Measurements from ENCODE around the gene SYT1. TPM values are rescaled to one million over a fixed set of nuclear protein-coding genes. Genes with fewer than 3 reads are reported as not detected.

The SYT1 gene
- total and polyA plus RNA-seq, 11 donors = 0.08 to 0.86 (median 0.16) TPM; not detected in 6

DNA sequence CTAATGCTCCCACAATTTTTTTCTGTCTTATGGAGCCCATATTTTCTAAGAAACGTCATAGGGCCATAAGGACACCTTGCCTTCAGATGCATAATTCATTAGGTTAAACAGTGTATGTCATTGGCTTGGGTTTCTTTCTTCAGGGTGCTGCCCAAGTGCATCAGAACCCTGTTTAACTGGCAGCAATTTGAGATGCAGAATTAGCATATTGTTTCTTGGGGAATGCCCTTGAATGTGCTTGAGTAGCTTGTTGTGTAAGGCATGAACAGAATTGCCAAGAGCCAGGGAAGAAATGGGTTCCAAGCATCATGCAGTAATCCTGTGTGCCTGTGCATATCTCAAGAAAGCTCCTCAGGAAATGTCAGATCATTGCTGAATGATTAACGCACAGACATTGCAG lies 277.2 kb downstream of the SYT1 start:
- H3K9me3 ChIP-seq = no peaks in the 10 kb centered on the region
- WGBS, 4 donors = 71 to 83% (median 77%) methylated on average over 2 of the region's 2 CpGs
- no peaks in the 10 kb centered on the region for H3K36me3 ChIP-seq
- no peak for DNase-seq
- ATAC-seq = no peak
- H3K4me1 ChIP-seq = no peaks in the 10 kb centered on the region
- no peak overlapping the region for H3K4me3 ChIP-seq
- no peak overlapping the region for H3K27ac ChIP-seq
- no peaks in the 10 kb centered on the region for H3K27me3 ChIP-seq
- TF ChIP-seq, protein P1, sequence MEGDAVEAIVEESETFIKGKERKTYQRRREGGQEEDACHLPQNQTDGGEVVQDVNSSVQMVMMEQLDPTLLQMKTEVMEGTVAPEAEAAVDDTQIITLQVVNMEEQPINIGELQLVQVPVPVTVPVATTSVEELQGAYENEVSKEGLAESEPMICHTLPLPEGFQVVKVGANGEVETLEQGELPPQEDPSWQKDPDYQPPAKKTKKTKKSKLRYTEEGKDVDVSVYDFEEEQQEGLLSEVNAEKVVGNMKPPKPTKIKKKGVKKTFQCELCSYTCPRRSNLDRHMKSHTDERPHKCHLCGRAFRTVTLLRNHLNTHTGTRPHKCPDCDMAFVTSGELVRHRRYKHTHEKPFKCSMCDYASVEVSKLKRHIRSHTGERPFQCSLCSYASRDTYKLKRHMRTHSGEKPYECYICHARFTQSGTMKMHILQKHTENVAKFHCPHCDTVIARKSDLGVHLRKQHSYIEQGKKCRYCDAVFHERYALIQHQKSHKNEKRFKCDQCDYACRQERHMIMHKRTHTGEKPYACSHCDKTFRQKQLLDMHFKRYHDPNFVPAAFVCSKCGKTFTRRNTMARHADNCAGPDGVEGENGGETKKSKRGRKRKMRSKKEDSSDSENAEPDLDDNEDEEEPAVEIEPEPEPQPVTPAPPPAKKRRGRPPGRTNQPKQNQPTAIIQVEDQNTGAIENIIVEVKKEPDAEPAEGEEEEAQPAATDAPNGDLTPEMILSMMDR (IDR thresholded peaks at IDR 0.05) = no peak
- no peak for TF ChIP-seq POLR2A (IDR thresholded peaks at IDR 0.05)
- intact Hi-C loops (cut with DNase I) = no loop called here

DNA sequence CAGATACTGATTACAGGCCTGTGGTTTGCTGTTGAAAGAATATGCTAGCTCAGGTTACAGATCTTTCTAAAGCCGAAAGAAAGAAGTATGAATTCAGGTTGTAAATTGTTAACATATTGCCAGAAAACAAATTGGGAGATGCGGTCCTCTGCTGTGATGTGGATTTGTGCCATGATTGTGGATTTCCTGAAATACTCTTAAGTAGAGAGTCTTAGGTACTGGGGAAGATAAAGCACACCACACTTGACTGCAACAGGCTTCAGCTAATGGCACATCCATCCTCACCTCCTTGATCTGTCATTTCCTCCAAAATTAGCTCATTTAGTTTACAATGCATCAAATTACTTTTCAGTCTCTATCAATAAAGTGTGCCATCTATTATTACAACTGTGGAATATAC lies 279.2 kb downstream of the SYT1 start:
- Histone ChIP-seq H3K36me3 (no peaks in the 10 kb centered on the region), H3K4me3 (no peak overlapping the region), H3K27ac (no peak overlapping the region), H3K27me3 (no peaks in the 10 kb centered on the region), H3K4me1 (no peaks in the 10 kb centered on the region), H3K9me3 (no peaks in the 10 kb centered on the region)
- intact Hi-C loops (cut with DNase I) = no loop called here
- TF ChIP-seq, protein P1 (IDR thresholded peaks at IDR 0.05) = no peak
- no peak for TF ChIP-seq POLR2A (IDR thresholded peaks at IDR 0.05)
- 57 to 83% (median 78%) methylated on average over 2 of the region's 2 CpGs for WGBS, 4 donors
- ATAC-seq (no peak), DNase-seq (no peak)

DNA sequence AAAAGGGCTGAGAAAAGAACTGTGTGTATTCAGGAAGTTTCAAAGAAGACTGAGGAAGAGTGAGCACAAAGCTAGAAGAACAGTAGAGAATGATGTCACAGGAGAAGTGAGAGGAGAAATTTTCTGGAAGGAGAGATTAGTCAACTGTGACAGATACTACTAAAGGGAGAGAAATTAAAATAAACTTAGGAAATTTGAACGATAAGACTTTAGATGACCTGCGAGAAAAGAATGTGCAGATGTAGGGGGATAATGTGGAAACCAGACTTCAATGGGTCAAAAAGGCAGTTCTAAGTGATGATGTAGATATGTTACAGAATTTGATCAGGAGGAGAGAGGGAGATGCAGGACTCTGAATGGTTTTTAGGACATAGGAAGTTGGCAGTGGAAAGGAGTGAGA lies 287.4 kb downstream of the SYT1 start:
- WGBS, 4 donors = 87 to 93% (median 89%) methylated on average over 2 of the region's 2 CpGs
- no peak for ATAC-seq

DNA sequence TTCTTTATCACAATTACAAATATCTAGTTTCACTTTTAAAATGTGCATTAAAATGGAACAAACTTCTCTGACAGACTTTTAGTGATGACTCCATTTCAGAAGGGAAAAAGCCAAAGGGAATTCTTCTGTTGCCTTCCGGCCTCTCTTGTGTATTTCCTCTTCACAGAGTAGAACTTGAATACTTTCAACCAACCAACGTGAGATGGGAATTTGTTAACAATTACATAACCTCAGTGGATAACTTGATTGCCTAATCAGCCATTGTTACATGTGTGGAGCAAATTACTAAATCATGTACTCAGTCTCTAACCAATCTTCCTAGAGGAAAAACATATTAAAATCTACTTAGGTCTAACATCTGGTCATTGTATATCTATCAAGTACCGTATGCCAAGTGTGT lies 291.1 kb downstream of the SYT1 start:
- ATAC-seq = no peak
- Histone ChIP-seq H3K27me3 (no peaks in the 10 kb centered on the region), H3K27ac (no peak overlapping the region), H3K4me1 (no peaks in the 10 kb centered on the region), H3K9me3 (no peaks in the 10 kb centered on the region), H3K36me3 (no peaks in the 10 kb centered on the region), H3K4me3 (no peak overlapping the region)
- DNase-seq = no peak
- intact Hi-C loops (cut with DNase I) = no loop called here
- TF ChIP-seq, protein P1 (IDR thresholded peaks at IDR 0.05) = no peak
- no peak for TF ChIP-seq POLR2A (IDR thresholded peaks at IDR 0.05)
- 52 to 65% (median 59%) methylated on average over 3 of the region's 3 CpGs for WGBS, 4 donors

More for the DNA sequence above, 287.4 kb downstream of the SYT1 start:
- Histone ChIP-seq H3K4me3 (no peak overlapping the region), H3K27ac (no peak overlapping the region), H3K9me3 (no peaks in the 10 kb centered on the region), H3K4me1 (no peaks in the 10 kb centered on the region), H3K27me3 (no peaks in the 10 kb centered on the region), H3K36me3 (no peaks in the 10 kb centered on the region)
- TF ChIP-seq, protein P1 (IDR thresholded peaks at IDR 0.05) = no peak
- TF ChIP-seq POLR2A (IDR thresholded peaks at IDR 0.05) = no peak
- no peak for DNase-seq
- intact Hi-C loops (cut with DNase I) = no loop called here
